GM21576 (cell line): ENCODE measurements around the gene MAML2.

Experiments used
- ATAC-seq: cut with Tn5 transposase; IDR thresholded peaks from one replicate; pipeline ENCODE4 v1.9.1; 2021; ENCODE audit warnings: mild to moderate bottlenecking, moderate library complexity; ENCODE audit not compliant: unreplicated experiment

MAML2 gene

GRCh38 chr11:96342961-96343711 is at the start of gene MAML2:
MAML2 (minus strand) TSS chr11:96343195; CDS start chr11:96341895, 1,300 bp downstream.
- ATAC-seq: peak; percentile 76

GRCh38 chr11:96391698-96392307 is 48.8 kb upstream of the MAML2 start:
- ATAC-seq: no peak

GRCh38 chr11:96390488-96390792 is 47.4 kb upstream of the MAML2 start:
- no peak for ATAC-seq

GRCh38 chr11:96389720-96390487 is 46.9 kb upstream of the MAML2 start, which contains the start of the genes CCDC82 and JRKL:
CCDC82 (minus strand) TSS chr11:96389912; CDS start chr11:96384747, 5,165 bp downstream.
JRKL (plus strand) TSS chr11:96390013; CDS start chr11:96390650, 637 bp downstream.
- peak; percentile 93 for ATAC-seq

- peak; percentile 40 for ATAC-seq
These were observed 46.1 kb upstream of the MAML2 start for GRCh38 chr11:96388891-96389719.

- ATAC-seq: no peak
These were observed 42.2 kb upstream of the MAML2 start for GRCh38 chr11:96385187-96385586.

- ATAC-seq: no peak
These were observed 41.2 kb upstream of the MAML2 start for GRCh38 chr11:96384156-96384555.

- ATAC-seq: no peak
These were observed 33.8 kb upstream of the MAML2 start for GRCh38 chr11:96376796-96377195.

- ATAC-seq: no peak
These were observed 30.8 kb upstream of the MAML2 start for GRCh38 chr11:96373826-96374225.

GRCh38 chr11:96367342-96367741 is 24.3 kb upstream of the MAML2 start:
- ATAC-seq: no peak

- ATAC-seq: no peak
These were observed 23.0 kb upstream of the MAML2 start for GRCh38 chr11:96366024-96366423.

GRCh38 chr11:96365493-96365892 is 22.5 kb upstream of the MAML2 start:
- no peak for ATAC-seq

- no peak for ATAC-seq
These were observed 18.8 kb upstream of the MAML2 start for GRCh38 chr11:96361778-96362177.

- no peak for ATAC-seq
These were observed 15.3 kb upstream of the MAML2 start for GRCh38 chr11:96358321-96358720.

- no peak for ATAC-seq
These were observed 14.8 kb upstream of the MAML2 start for GRCh38 chr11:96357794-96358193.

GRCh38 chr11:96356848-96357247 is 13.9 kb upstream of the MAML2 start:
- ATAC-seq: no peak

- no peak for ATAC-seq
These were observed 708 bp downstream of the MAML2 start for GRCh38 chr11:96342014-96342960.

GRCh38 chr11:96341211-96342013 is 1.6 kb downstream of the MAML2 start:
- ATAC-seq: peak; percentile 35

- no peak for ATAC-seq
These were observed 2.5 kb downstream of the MAML2 start for GRCh38 chr11:96340555-96340885.
